Epithelial cell of esophagus (primary cell): ENCODE data around the gene IBA57.
"Not testable (repeated sequence)": the region's sequence is repeated elsewhere in the genome, so short reads cannot be mapped to it uniquely, and the experiment has no call there.

ENCODE experiments used
- DNase-seq: peaks from one replicate; pipeline ENCODE4 v3.0.0; 2010; ENCODE audit warnings: low read depth
- H3K4me3 ChIP-seq: 2 replicates; pipeline ENCODE4 v1.5.1; 2011; ENCODE audit warnings: mild to moderate bottlenecking, low read length, control low read depth
- TF ChIP-seq, protein P1 (sequence below): IDR thresholded peaks from 2 replicates; pipeline ENCODE4 v1.5.1; 2011; ENCODE audit warnings: low read depth, mild to moderate bottlenecking, low read length, control low read depth, inconsistent platforms; ENCODE audit not compliant: insufficient read depth; ENCODE audit errors: missing control alignments

IBA57 gene

DNA sequence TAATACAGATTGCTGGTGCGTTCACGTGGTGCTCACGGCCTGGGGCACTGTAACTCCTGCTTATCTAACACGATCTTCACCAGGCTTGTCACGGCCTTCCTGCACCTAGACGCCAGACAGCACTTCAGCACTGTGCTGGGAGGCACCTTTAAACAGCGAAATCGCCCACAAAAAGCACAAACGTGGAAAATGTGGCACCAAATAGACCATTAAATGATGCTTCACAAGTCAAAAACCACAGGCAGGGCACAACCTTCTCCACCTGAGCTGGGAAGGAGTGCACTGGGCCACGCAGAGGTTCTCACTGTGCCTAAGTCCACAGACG, 20.0 kb downstream of the IBA57 start:
- TF ChIP-seq, protein P1, sequence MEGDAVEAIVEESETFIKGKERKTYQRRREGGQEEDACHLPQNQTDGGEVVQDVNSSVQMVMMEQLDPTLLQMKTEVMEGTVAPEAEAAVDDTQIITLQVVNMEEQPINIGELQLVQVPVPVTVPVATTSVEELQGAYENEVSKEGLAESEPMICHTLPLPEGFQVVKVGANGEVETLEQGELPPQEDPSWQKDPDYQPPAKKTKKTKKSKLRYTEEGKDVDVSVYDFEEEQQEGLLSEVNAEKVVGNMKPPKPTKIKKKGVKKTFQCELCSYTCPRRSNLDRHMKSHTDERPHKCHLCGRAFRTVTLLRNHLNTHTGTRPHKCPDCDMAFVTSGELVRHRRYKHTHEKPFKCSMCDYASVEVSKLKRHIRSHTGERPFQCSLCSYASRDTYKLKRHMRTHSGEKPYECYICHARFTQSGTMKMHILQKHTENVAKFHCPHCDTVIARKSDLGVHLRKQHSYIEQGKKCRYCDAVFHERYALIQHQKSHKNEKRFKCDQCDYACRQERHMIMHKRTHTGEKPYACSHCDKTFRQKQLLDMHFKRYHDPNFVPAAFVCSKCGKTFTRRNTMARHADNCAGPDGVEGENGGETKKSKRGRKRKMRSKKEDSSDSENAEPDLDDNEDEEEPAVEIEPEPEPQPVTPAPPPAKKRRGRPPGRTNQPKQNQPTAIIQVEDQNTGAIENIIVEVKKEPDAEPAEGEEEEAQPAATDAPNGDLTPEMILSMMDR, result no peak
- no peak for DNase-seq
- no peak overlapping the region for H3K4me3 ChIP-seq

DNA sequence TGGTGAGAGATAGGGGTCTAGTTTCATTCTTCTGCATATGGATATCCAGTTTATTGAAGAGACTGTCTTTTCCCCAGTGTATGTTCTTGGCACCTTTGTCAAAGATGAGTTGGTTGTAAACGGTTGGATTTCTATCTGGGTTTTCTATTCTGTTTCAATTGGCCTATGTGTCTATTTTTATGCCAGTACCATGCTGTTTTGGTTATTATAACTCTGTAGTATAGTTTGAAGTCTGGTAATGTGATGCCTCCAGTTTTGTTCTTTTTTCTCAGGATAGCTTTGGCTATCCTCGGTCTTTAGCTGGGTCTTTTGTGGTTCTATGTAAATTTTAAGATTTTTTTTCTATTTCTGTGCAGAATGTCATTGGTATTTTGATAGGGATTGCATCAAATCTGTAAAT, 22.6 kb downstream of the IBA57 start:
- not testable (repeated sequence) for H3K4me3 ChIP-seq, DNase-seq

DNA sequence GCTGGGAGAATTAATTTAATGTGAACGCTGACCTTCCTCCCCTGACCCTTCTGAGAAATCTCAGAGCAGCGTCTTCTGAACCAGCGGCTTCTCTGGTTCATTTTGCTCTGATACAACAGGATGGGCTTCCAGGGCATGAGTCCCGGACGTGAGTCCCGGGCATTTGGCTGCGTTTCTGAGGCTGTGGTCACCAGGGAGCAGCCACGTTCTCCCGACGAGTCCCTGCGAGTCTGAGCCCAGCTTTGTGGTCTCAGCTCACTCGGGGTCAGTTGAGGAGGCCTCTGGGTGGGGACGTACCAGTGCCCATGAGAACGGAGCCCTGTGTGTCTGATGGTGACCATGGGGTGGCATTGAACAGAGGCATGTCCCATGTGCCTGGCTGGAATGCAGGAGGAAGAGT, 24.6 kb downstream of the IBA57 start:
- no peak overlapping the region for H3K4me3 ChIP-seq
- TF ChIP-seq, protein P1, result no peak
- DNase-seq, result no peak

DNA sequence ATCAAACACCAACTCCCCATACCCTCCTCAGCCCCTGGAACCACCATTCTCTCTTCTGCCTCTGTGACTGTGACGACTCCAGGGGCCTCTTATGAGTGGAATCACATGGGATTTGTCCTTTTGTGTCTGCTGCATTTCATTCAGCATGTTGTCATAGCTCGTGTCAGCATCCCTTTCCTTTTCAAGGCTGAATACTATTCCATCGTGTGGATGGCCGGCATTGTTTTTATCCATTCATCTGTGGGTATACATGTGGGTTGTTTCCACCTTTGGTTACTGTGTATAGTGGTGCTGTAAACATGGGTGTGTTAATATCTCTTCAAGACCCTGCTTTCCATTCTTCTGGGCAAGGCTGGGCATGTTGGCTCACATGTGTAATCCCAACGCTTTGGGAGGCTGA, 25.2 kb downstream of the IBA57 start:
- DNase-seq, result no peak
- no peak overlapping the region for H3K4me3 ChIP-seq
- TF ChIP-seq, protein P1, result no peak

DNA sequence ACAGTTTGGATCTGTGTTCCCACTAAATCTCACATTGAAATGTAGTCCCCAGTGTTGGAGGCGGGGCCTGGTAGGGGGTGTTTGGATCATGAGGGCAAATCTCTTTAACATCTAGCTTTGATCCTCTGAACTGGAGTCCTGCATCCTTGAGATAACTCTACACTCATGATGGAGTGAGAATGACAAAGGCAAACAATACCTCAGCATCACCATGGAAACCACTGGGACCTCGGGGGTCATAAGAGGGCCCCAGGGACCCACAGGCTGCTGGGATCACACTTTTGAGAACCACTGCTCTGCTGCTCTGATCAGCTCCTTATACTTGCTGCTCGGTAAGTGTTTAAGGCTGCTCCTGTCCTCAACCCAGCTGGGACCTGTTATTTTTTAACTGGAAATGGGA, 28.8 kb downstream of the IBA57 start:
- DNase-seq, result no peak
- H3K4me3 ChIP-seq, result no peak overlapping the region
- TF ChIP-seq, protein P1, result no peak

DNA sequence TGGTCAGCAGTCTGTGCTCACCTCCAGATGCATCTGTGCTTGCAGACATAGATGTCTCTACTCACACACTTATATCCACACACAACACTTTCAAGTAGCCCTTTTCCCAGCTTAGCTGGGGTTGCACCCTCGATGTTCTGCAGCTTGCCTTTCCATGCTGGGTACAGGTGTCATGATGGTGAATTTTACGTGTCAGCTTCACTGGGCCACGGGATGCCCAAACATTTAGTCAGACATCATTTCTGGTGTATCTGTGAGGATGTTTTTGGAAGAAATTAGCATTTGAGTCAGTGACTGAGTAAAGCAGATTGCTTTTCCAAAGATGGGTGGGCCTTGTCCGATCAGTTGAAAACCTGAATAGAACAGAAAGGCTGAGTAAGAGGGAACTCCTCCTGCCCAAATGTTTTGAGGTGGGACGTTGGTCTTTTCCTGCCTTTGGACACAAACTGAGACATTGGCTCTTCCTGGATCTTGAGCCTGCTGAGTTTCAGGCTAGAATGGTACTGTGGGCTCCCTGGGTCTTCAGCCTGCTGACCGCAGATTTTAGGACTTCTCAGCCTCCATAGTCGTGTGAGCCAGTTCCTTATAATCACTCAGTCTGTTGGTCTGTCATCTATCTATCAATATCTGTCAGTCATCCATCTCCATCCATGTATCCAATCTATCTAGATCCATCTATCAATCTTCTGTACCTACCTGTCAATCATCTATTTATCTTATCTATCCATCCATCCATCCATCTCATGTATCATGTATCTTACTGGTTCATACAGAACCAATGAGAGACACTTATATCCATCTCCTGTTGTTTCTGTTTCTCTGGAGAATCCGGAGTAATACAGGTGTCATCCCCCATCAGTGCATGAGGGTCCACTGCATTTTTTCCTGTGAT, 29.6 kb downstream of the IBA57 start:
- TF ChIP-seq, protein P1, result no peak
- no peak for DNase-seq
- H3K4me3 ChIP-seq, result no peak overlapping the region

DNA sequence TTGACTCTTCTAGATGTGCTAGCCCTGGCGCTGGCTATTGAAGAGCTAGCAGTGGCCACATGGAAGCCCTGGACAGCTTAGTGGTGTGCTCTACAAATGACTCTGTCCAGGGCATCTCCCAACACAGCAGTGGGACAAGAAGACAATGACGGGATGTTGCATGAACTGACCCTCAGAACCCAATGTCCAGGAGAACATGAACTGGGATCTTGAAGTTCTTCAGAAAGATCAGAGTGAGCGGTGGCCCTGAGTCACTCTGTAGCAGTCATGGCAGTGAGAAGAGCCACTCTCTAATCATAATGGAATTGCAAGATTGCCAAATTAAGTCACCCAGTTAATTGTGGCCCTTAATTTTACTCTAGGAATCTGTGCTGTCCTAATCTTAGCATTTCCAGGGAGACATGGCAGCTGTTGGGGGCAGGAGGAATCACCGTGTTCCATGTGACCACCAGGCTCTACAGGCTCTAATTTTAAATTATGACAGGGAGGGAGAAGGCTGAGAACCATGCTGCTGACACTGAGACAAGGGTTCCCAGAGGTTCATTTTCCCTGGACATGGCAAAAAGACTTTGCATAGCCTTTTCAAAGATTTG, 32.0 kb downstream of the IBA57 start:
- no peak overlapping the region for H3K4me3 ChIP-seq
- DNase-seq, result no peak
- TF ChIP-seq, protein P1, result no peak
